GM12878 (cell line): ENCODE results near the gene FGF2. TPM values are rescaled to one million over a fixed set of nuclear protein-coding genes. Genes with fewer than 3 reads are reported as not detected.

Experiments
- ATAC-seq: fragments of 200-7000 bp; cut with Tn5 transposase; 3 replicates; pipeline ENCODE4 v1.9.1; 2020; ENCODE audit warnings: mild to moderate bottlenecking, moderate library complexity
- BruUV-seq: library from RNA; stranded (reverse); fragments of 400-500 nt; replicated peaks from 2 replicates; lab custom pipeline; 2021; lab: Mats Ljungman, UMichigan
- CTCF ChIA-PET: fragments of 300-600 bp; sonication (Branson Sonifier 250); formaldehyde crosslinking; extraction: SDS; loops from one replicate; lab custom pipeline; 2021; ENCODE audit warnings: inconsistent platforms; lab: Yijun Ruan, JAX
- POLR2A ChIA-PET: fragments of 350-600 bp; formaldehyde crosslinking; extraction: SDS; loops from one replicate; lab custom pipeline; 2021; ENCODE audit warnings: inconsistent platforms; lab: Charles Lee
- RAD21 ChIA-PET: fragments of 300-600 bp; sonication (Branson Sonifier 250); formaldehyde crosslinking; loops from one replicate; lab custom pipeline; 2023; ENCODE audit warnings: antibody characterized with exemption; ENCODE audit not compliant: unreplicated experiment; lab: Charles Lee
- SMC1A ChIA-PET: fragments of 300-600 bp; sonication (Branson Sonifier 250); formaldehyde crosslinking; loops from one replicate; lab custom pipeline; 2023; ENCODE audit not compliant: unreplicated experiment, uncharacterized antibody; lab: Charles Lee
- DNase-seq: peaks from one replicate; pipeline ENCODE4 v3.0.0-alpha.2; 2011; ENCODE audit warnings: low read depth, low spot score
- FAIRE-seq: peaks from 3 replicates; lab custom pipeline; 2011; peaks lifted over from hg19 to GRCh38; lab: Jason Lieb, UNC
- H2AFZ ChIP-seq: 2 replicates; pipeline ENCODE4 v1.6.0; 2011; ENCODE audit warnings: low read depth, low read length, control low read depth; ENCODE audit not compliant: control insufficient read depth
- H3K27ac ChIP-seq: 2 replicates; pipeline ENCODE4 v1.5.1; 2011; ENCODE audit warnings: control low read depth; ENCODE audit not compliant: control insufficient read depth, insufficient read depth
- H3K27me3 ChIP-seq, 2 experiments: replicated peaks in 1 of 2; 2 replicates each; pipeline versions ENCODE4 v1.6.0 to v1.6.1; 2011; ENCODE audit warnings: low read length in 1 of 2; ENCODE audit not compliant: control insufficient read depth in 2 of 2, insufficient read depth in 2 of 2
- H3K36me3 ChIP-seq, 2 experiments: 2 replicates each; pipeline ENCODE4 v1.5.1; 2011; ENCODE audit warnings: low read length in 1 of 2; ENCODE audit not compliant: control insufficient read depth in 2 of 2, insufficient read depth in 2 of 2
- H3K4me1 ChIP-seq: 2 replicates; pipeline ENCODE4 v1.6.1; 2011; ENCODE audit warnings: mild to moderate bottlenecking, low read length, moderate library complexity, mixed read lengths; ENCODE audit not compliant: control insufficient read depth, insufficient read depth
- H3K4me2 ChIP-seq: 2 replicates; pipeline ENCODE4 v1.6.0; 2011; ENCODE audit warnings: control low read depth; ENCODE audit not compliant: control insufficient read depth, insufficient read depth
- H3K4me3 ChIP-seq: fragments of 200-600 bp; sonication (generic); 2 replicates; pipeline ENCODE4 v1.5.1; 2016
- H3K79me2 ChIP-seq: 2 replicates; pipeline ENCODE4 v1.6.0; 2011; ENCODE audit warnings: low read length; ENCODE audit not compliant: control insufficient read depth, insufficient read depth
- H3K9ac ChIP-seq: 2 replicates; pipeline ENCODE4 v1.8.0; 2011; ENCODE audit warnings: low read length, control low read depth, mixed read lengths; ENCODE audit not compliant: control insufficient read depth, insufficient read depth
- H3K9me3 ChIP-seq: replicated peaks from 3 replicates; pipeline ENCODE4 v1.5.1; 2011; ENCODE audit warnings: mild to moderate bottlenecking, low read length; ENCODE audit not compliant: control insufficient read depth, insufficient read depth
- H4K20me1 ChIP-seq: 2 replicates; pipeline ENCODE4 v1.6.0; 2011; ENCODE audit not compliant: control insufficient read depth, insufficient read depth
- CREB1 ChIP-seq: IDR thresholded peaks from 2 replicates; pipeline ENCODE4 v1.6.1; 2012; ENCODE audit warnings: low read depth, mild to moderate bottlenecking, inconsistent platforms
- GABPA ChIP-seq: IDR thresholded peaks from 2 replicates; pipeline ENCODE4 v1.6.1; 2014; ENCODE audit warnings: antibody characterized with exemption, low read depth, mild to moderate bottlenecking, inconsistent platforms
- HSF1 ChIP-seq: fragments of 150-350 bp; IDR thresholded peaks from 2 replicates; pipeline ENCODE4 v1.6.1; 2014; ENCODE audit warnings: mild to moderate bottlenecking, low read depth, low read length
- IKZF1 ChIP-seq: fragments of 450-650 bp; conservative IDR thresholded peaks from 2 replicates; pipeline ENCODE4 v1.6.1; 2017; ENCODE audit warnings: antibody characterized with exemption, mild to moderate bottlenecking
- MAX ChIP-seq: IDR thresholded peaks from 2 replicates; pipeline ENCODE4 v1.6.1; 2012; ENCODE audit warnings: low read depth, low read length, improper control_type of control experiment
- MYB ChIP-seq: fragments of 150-350 bp; IDR thresholded peaks from 2 replicates; pipeline ENCODE4 v1.6.1; 2014; ENCODE audit warnings: mild to moderate bottlenecking, low read depth, low read length, borderline replicate concordance
- NFYA ChIP-seq: IDR thresholded peaks from 2 replicates; pipeline ENCODE4 v1.6.1; 2011; ENCODE audit warnings: low read depth, mild to moderate bottlenecking, low read length, improper control_type of control experiment, borderline replicate concordance
- NR2C1 ChIP-seq: fragments of 450-650 bp; IDR thresholded peaks from 2 replicates; pipeline ENCODE4 v1.6.1; 2017; ENCODE audit warnings: antibody characterized with exemption, mild to moderate bottlenecking, moderate library complexity
- PKNOX1 ChIP-seq: fragments of 450-650 bp; IDR thresholded peaks from 2 replicates; pipeline ENCODE4 v1.6.1; 2016; ENCODE audit warnings: mild to moderate bottlenecking
- POLR2A ChIP-seq: IDR thresholded peaks from 2 replicates; pipeline ENCODE4 v1.6.1; 2011; ENCODE audit warnings: low read depth, mild to moderate bottlenecking, low read length
- POU2F2 ChIP-seq: IDR thresholded peaks from 3 replicates; pipeline ENCODE4 v1.6.1; 2011; ENCODE audit warnings: low read depth, mild to moderate bottlenecking, low read length, borderline replicate concordance
- SMAD5 ChIP-seq: IDR thresholded peaks from 2 replicates; pipeline ENCODE4 v1.6.1; 2016; ENCODE audit warnings: antibody characterized with exemption, low read depth
- SMARCA5 ChIP-seq: fragments of 450-650 bp; IDR thresholded peaks from 2 replicates; pipeline ENCODE4 v1.6.1; 2017; ENCODE audit warnings: mild to moderate bottlenecking
- ZNF217 ChIP-seq: fragments of 450-650 bp; IDR thresholded peaks from 2 replicates; pipeline ENCODE4 v1.6.1; 2017; ENCODE audit warnings: antibody characterized with exemption, mild to moderate bottlenecking
- WGBS: methylation state at CpG from one replicate; pipeline ENCODE4 v1.1.6; 2016; ENCODE audit warnings: low lambda C conversion rate; ENCODE audit not compliant: insufficient replicate concordance, insufficient coverage; ENCODE audit errors: missing lambda C conversion rate; 5-methylcytosine and 5-hydroxymethylcytosine counted together
- in situ Hi-C: fragments of 300-500 bp; cut with MboI; formaldehyde crosslinking; loops from 9 replicates; pipeline ENCODE4 v1.14.3; 2018; ENCODE audit warnings: mixed read lengths
- intact Hi-C: fragments of 100-400 bp; cut with micrococcal nuclease; formaldehyde crosslinking; loops from one replicate; pipeline ENCODE4 v1.14.2; 2022; ENCODE audit not compliant: unreplicated experiment
- polyA plus RNA-seq, 11 experiments: library from polyadenylated mRNA; depleted of rRNA in 4 of 11; unstranded in 6 of 11; stranded (reverse) in 5 of 11; fragments of >200 nt; fragmentation: Nextera tagmentation in 4 of 11; fragmentation: Illumina TruSeq in 1 of 11; extraction: Ambion mirVana in 4 of 11; extraction: Trizol in 1 of 11; gene quantifications; 1 replicate in 1 of 11; 2 replicates in 10 of 11; pipeline versions ENCODE4 v1.2.1 to v1.2.3, GENCODE V29; 2011 to 2016; ENCODE audit warnings: inconsistent platforms in 2 of 11, missing spikeins in 2 of 11, low read depth in 1 of 11
- total RNA-seq, 4 experiments: library from RNA; depleted of rRNA in 3 of 4; stranded (reverse); fragments of >200 nt in 3 of 4; fragmentation: Illumina TruSeq in 1 of 4; extraction: Trizol in 1 of 4; gene quantifications; 2 replicates each; pipeline versions ENCODE4 v1.2.1 to v1.2.3, GENCODE V29; 2013 to 2021

Gene FGF2
- total and polyA plus RNA-seq, 10 of the 15 experiments (the other 5 are each of a cell fraction or from before 2014, with no cell fraction given): 0.13 to 1.7 (median 0.25) TPM

- H3K4me2 ChIP-seq: no peak overlapping the region
- TF ChIP-seq CREB1: no peak
- no peak for TF ChIP-seq SMAD5
- CTCF ChIA-PET: interaction anchor here (0.7 to 3.0 kb wide), 3 partner anchors 19 to 152 kb away, joined by 3 to 15 read pairs (median 8); no protein-coding TSS in a partner anchor
- in situ Hi-C loops: no loop called here
- no TSS peak for BruUV-seq
- no peak overlapping the region for H3K27ac ChIP-seq
- no peaks in the 10 kb centered on the region for H3K27me3 ChIP-seq
- RAD21 ChIA-PET: interaction anchor here (1.1 kb wide), 1 partner anchor 25 kb away, joined by 5 read pairs; no protein-coding TSS in a partner anchor
- no peak overlapping the region for H3K9ac ChIP-seq
- no peaks in the 10 kb centered on the region for H4K20me1 ChIP-seq
- H3K9me3 ChIP-seq: no peaks in the 10 kb centered on the region
- DNase-seq (no peak), ATAC-seq (no peak), FAIRE-seq (no peak)
- H3K4me1 ChIP-seq: no peaks in the 10 kb centered on the region
- SMC1A ChIA-PET: interaction anchor here (0.7 to 0.9 kb wide), 2 partner anchors 25 to 71 kb away, joined by 3 read pairs; no protein-coding TSS in a partner anchor
- no peak overlapping the region for H2AFZ ChIP-seq
- intact Hi-C loops: no loop called here
- no peaks in the 10 kb centered on the region for H3K79me2 ChIP-seq
- H3K36me3 ChIP-seq: no peaks in the 10 kb centered on the region
- H3K4me3 ChIP-seq: no peak overlapping the region
- 5% methylated on average over 1 of the region's 1 CpG for WGBS
- POLR2A ChIA-PET: no interaction called here
Observed at GRCh38 chr4:122895336-122895995, 68.8 kb downstream of the FGF2 start.

- Histone ChIP-seq H3K9ac (no peak overlapping the region), H3K4me1 (no peaks in the 10 kb centered on the region), H3K4me3 (no peak overlapping the region), H3K36me3 (no peaks in the 10 kb centered on the region)
- ChIA-PET SMC1A (interaction anchor here (0.9 to 1.7 kb wide), 3 partner anchors 18 to 138 kb away, joined by 3 to 4 read pairs (median 3); no protein-coding TSS in a partner anchor), CTCF (interaction anchor here (2.2 kb wide), 1 partner anchor 18 kb away, joined by 8 read pairs; no protein-coding TSS in a partner anchor)
- 97% methylated on average over 1 of the region's 1 CpG for WGBS
- FAIRE-seq (no peak), DNase-seq (no peak)
- no TSS peak for BruUV-seq
- in situ Hi-C loops: no loop called here
- no peak for TF ChIP-seq HSF1
- no peak for TF ChIP-seq MYB
- no peak for TF ChIP-seq POLR2A
- no peak for TF ChIP-seq SMARCA5
- TF ChIP-seq POU2F2: no peak
- TF ChIP-seq NFYA: no peak
- TF ChIP-seq ZNF217: no peak
- no peak for TF ChIP-seq MAX
- no peak for TF ChIP-seq IKZF1
- no peak for TF ChIP-seq GABPA
- TF ChIP-seq NR2C1: no peak
- TF ChIP-seq PKNOX1: no peak
- TF ChIP-seq, all 136 proteins: peak for 0
- no peak overlapping the region for H3K27ac ChIP-seq
- RAD21 ChIA-PET: interaction anchor here (1.1 to 1.4 kb wide), 2 partner anchors 18 to 25 kb away, joined by 3 to 5 read pairs; no protein-coding TSS in a partner anchor
- intact Hi-C loops: no loop called here
- H3K4me2 ChIP-seq: no peak overlapping the region
- POLR2A ChIA-PET: no interaction called here
- ATAC-seq: no peak
- H3K79me2 ChIP-seq: no peaks in the 10 kb centered on the region
- H3K9me3 ChIP-seq: no peaks in the 10 kb centered on the region
- no peaks in the 10 kb centered on the region for H4K20me1 ChIP-seq
- H3K27me3 ChIP-seq: no peaks in the 10 kb centered on the region
- H2AFZ ChIP-seq: no peak overlapping the region
Observed at GRCh38 chr4:122896270-122896669, 69.6 kb downstream of the FGF2 start.
